ENCODE results near the gene SLC25A12. TPM values are rescaled to one million over a fixed set of nuclear protein-coding genes. Genes with fewer than 3 reads are reported as not detected.

Gene SLC25A12
- total and polyA plus RNA-seq, 9 of the 15 experiments (the other 6 are each of a cell fraction or from before 2014, with no cell fraction given): 13.5 to 36.5 (median 21.7) TPM

- ChIA-PET CTCF (ENCODE audit: low intra/inter-chr PET ratio) (no interaction called here), POLR2A (no interaction called here)
- BruUV-seq (replicated peaks): no TSS peak
- Histone ChIP-seq H3K79me2 (ENCODE audit: control insufficient read depth, insufficient read depth, low read length) (no peaks in the 10 kb centered on the region), H3K27me3 (ENCODE audit: control insufficient read depth in 2 of 2, insufficient read depth in 2 of 2, low read length in 2 of 2) (no peaks in the 10 kb centered on the region), H3K36me3 (ENCODE audit: control insufficient read depth, insufficient read depth, low read length) (peaks cover 75% of the 10 kb centered on the region), H3K27ac (ENCODE audit: extremely low read depth, low read depth, low read length) (no peak overlapping the region), H3K9me1 (ENCODE audit: control insufficient read depth, insufficient read depth, low read length) (no peaks in the 10 kb centered on the region), H3K4me3 (no peak overlapping the region), H2AFZ (ENCODE audit: low read depth, low read length) (no peak overlapping the region), H3K9me3 (replicated peaks; ENCODE audit: control insufficient read depth, insufficient read depth, low read depth, low read length) (no peaks in the 10 kb centered on the region), H3K9ac (ENCODE audit: insufficient read depth in 1 of 2, low read depth in 2 of 2, low read length in 2 of 2) (no peak overlapping the region), H3K4me1 (replicated peaks in 1 of 2; ENCODE audit: control insufficient read depth in 2 of 2, insufficient read depth in 2 of 2, low read length in 2 of 2) (no peaks in the 10 kb centered on the region), H4K20me1 (replicated peaks; ENCODE audit: control insufficient read depth, insufficient read depth, low read length) (no peaks in the 10 kb centered on the region), H3K4me2 (ENCODE audit: insufficient read depth, low read length) (no peak overlapping the region)
- in situ Hi-C loops (cut with MboI) (no loop called here), intact Hi-C loops (cut with micrococcal nuclease) (no loop called here)
- 92% methylated on average over 3 of the region's 3 CpGs for WGBS (ENCODE audit: insufficient coverage, low coverage, missing lambda C conversion rate)
- no peak for DNase-seq (ENCODE audit: extremely low read depth in 1 of 4, low spot score in 3 of 4)
- TF ChIP-seq ZNF589 (CRISPR knock-in tag; IDR thresholded peaks at IDR 0.05; ENCODE audit: low read depth) (no peak), ZBTB5 (IDR thresholded peaks at IDR 0.05) (no peak), GABPB2 (CRISPR knock-in tag; conservative IDR thresholded peaks at IDR 0.05) (no peak), SIRT6 (IDR thresholded peaks at IDR 0.05; ENCODE audit: low read depth, low read length) (no peak), NFATC3 (IDR thresholded peaks at IDR 0.05) (no peak), ADNP (tag; IDR thresholded peaks at IDR 0.05) (no peak), PHF20 (IDR thresholded peaks at IDR 0.05; ENCODE audit: partially characterized antibody) (no peak), ARID1B (IDR thresholded peaks at IDR 0.05) (no peak), MNT (conservative IDR thresholded peaks at IDR 0.05) (no peak), ZNF134 (CRISPR knock-in tag; conservative IDR thresholded peaks at IDR 0.05) (no peak)
- ATAC-seq: no peak
- no peak for FAIRE-seq
These were observed 146.7 kb downstream of the SLC25A12 start for GRCh38 chr2:171747371-171747770.

All from K562 (cell line).